Effector memory CD4-positive, alpha-beta T cell (primary cell): Measurements from ENCODE around the gene PLP1.

Experiments
- DNase-seq, 3 donors: peaks; one replicate each; pipeline ENCODE4 v3.0.0-alpha.2; 2020
- H3K27ac ChIP-seq: 2 replicates; pipeline ENCODE4 v1.7.0; 2013; ENCODE audit warnings: mild to moderate bottlenecking, low read length, moderate library complexity; ENCODE audit not compliant: insufficient read depth, poor library complexity, severe bottlenecking
- H3K27me3 ChIP-seq: replicated peaks from 2 replicates; pipeline ENCODE4 v1.7.0; 2013; ENCODE audit warnings: mild to moderate bottlenecking, low read length; ENCODE audit not compliant: insufficient read depth, control insufficient read depth, poor library complexity, severe bottlenecking
- H3K36me3 ChIP-seq: 2 replicates; pipeline ENCODE4 v1.7.0; 2013; ENCODE audit warnings: mild to moderate bottlenecking, low read length, moderate library complexity; ENCODE audit not compliant: control insufficient read depth, insufficient read depth
- H3K4me1 ChIP-seq: 2 replicates; pipeline ENCODE4 v1.7.0; 2013; ENCODE audit warnings: low read length, mild to moderate bottlenecking; ENCODE audit not compliant: control insufficient read depth, insufficient read depth, poor library complexity, severe bottlenecking
- H3K4me3 ChIP-seq: 2 replicates; pipeline ENCODE4 v1.7.0; 2013; ENCODE audit warnings: low read length, low read depth, mild to moderate bottlenecking; ENCODE audit not compliant: insufficient read depth, poor library complexity, severe bottlenecking
- H3K9me3 ChIP-seq: 2 replicates; pipeline ENCODE4 v1.7.0; 2013; ENCODE audit warnings: mild to moderate bottlenecking, low read length, moderate library complexity; ENCODE audit not compliant: control insufficient read depth
- total RNA-seq, 3 donors: gene quantifications; one replicate each; lab custom pipeline; 2026; lab: John Stamatoyannopoulos, UW

Gene PLP1
- total RNA-seq: 0 reads per million in 3 donors

GRCh38 chrX:103776546-103776945 lies at the start of gene PLP1:
TSS of gene PLP1 (plus strand) at chrX:103776840. CDS start at chrX:103776996, 156 bp downstream.
- H3K27ac ChIP-seq: no peak within 1 kb of the TSS
- H3K4me3 ChIP-seq: no peak within 1 kb of the TSS
- H3K36me3 ChIP-seq: no peaks in the 10 kb centered on the region
- H3K9me3 ChIP-seq: no peaks in the 10 kb centered on the region
- DNase-seq: no peak
- H3K4me1 ChIP-seq: no peaks in the 10 kb centered on the region
- H3K27me3 ChIP-seq: no peaks in the 10 kb centered on the region

- Histone ChIP-seq H3K36me3 (no peaks in the 10 kb centered on the region), H3K27ac (no peak overlapping the region), H3K27me3 (no peaks in the 10 kb centered on the region), H3K4me3 (no peak overlapping the region), H3K4me1 (no peaks in the 10 kb centered on the region), H3K9me3 (no peaks in the 10 kb centered on the region)
- DNase-seq: no peak
Observed at GRCh38 chrX:103727115-103727514, 49.5 kb upstream of the PLP1 start.

DNA sequence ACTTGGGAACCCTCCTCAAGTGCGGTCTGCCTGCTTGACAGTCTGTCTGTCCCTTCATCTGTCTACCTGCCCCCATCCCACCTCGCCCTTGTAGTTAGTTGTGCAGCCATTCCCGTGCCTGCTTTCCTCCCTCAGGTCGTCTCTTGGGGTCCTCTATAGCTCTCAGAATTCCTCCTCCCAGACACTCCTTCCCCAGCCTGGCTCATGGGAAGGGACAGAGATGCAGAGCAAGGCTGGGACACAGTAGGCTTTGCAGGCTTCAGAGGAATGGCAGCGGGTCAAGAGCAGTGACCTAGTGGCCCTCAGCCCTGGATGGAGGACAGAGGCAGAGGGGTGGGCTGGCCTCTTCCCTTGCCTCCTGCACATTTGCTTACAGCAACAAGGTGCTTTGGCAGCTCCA lies 47.6 kb upstream of the PLP1 start:
- Histone ChIP-seq H3K4me3 (no peak overlapping the region), H3K27me3 (no peaks in the 10 kb centered on the region), H3K9me3 (no peaks in the 10 kb centered on the region), H3K36me3 (no peaks in the 10 kb centered on the region), H3K4me1 (no peaks in the 10 kb centered on the region), H3K27ac (no peak overlapping the region)
- DNase-seq: no peak

DNA sequence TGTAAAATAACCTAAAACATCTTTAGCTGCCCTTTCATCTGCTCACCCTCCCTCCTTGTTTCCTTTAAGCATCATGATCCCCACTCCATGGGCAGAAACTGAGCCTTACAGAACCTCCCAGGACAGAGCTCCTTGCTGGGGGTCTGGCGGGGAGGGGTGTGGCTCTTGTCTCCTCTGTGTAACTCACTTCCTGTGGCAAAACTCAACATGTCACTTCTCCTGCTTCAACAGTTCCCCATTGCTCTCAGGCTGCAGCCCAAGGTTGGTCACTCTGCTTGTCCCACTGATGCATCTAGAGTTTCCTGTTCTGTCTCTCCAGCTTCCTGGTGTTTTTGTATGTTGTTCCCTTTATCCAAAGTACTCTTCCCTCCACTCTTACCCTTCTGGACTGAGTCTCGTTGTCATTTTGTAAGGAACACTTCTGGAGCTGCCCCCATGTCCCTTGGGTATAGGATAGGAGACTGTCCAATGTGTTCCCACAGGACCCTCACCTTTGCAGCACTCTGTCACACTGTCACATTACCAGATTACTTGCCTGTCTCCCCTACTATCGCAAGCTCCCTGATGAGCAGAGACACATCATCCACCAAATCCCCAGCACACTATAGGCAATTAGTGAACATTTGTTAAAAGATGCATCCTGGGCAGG lies 46.4 kb upstream of the PLP1 start:
- Histone ChIP-seq H3K27ac (no peak overlapping the region), H3K27me3 (no peaks in the 10 kb centered on the region), H3K4me3 (no peak overlapping the region), H3K4me1 (no peaks in the 10 kb centered on the region), H3K9me3 (no peaks in the 10 kb centered on the region), H3K36me3 (no peaks in the 10 kb centered on the region)
- no peak for DNase-seq

- H3K27ac ChIP-seq: no peak overlapping the region
- DNase-seq: no peak
Observed at GRCh38 chrX:103730796-103731493, 45.7 kb upstream of the PLP1 start.

GRCh38 chrX:103733017-103733416 lies 43.6 kb upstream of the PLP1 start:
- Histone ChIP-seq H3K9me3 (no peaks in the 10 kb centered on the region), H3K36me3 (no peaks in the 10 kb centered on the region), H3K27ac (no peak overlapping the region), H3K4me3 (no peak overlapping the region), H3K4me1 (no peaks in the 10 kb centered on the region), H3K27me3 (no peaks in the 10 kb centered on the region)
- no peak for DNase-seq

More at GRCh38 chrX:103730796-103731493, 45.7 kb upstream of the PLP1 start:
- Histone ChIP-seq H3K4me1 (no peaks in the 10 kb centered on the region), H3K4me3 (no peak overlapping the region), H3K36me3 (no peaks in the 10 kb centered on the region), H3K27me3 (no peaks in the 10 kb centered on the region), H3K9me3 (no peaks in the 10 kb centered on the region)

- H3K27ac ChIP-seq: no peak overlapping the region
- H3K4me3 ChIP-seq: no peak overlapping the region
- no peaks in the 10 kb centered on the region for H3K27me3 ChIP-seq
- H3K4me1 ChIP-seq: no peaks in the 10 kb centered on the region
- no peak for DNase-seq
- H3K36me3 ChIP-seq: no peaks in the 10 kb centered on the region
- no peaks in the 10 kb centered on the region for H3K9me3 ChIP-seq
Observed at GRCh38 chrX:103734125-103734760, 42.4 kb upstream of the PLP1 start.

- Histone ChIP-seq H3K27ac (no peak overlapping the region), H3K36me3 (no peaks in the 10 kb centered on the region), H3K27me3 (no peaks in the 10 kb centered on the region), H3K9me3 (no peaks in the 10 kb centered on the region), H3K4me3 (no peak overlapping the region), H3K4me1 (no peaks in the 10 kb centered on the region)
- DNase-seq: no peak
Observed at GRCh38 chrX:103737696-103738095, 38.9 kb upstream of the PLP1 start.

DNA sequence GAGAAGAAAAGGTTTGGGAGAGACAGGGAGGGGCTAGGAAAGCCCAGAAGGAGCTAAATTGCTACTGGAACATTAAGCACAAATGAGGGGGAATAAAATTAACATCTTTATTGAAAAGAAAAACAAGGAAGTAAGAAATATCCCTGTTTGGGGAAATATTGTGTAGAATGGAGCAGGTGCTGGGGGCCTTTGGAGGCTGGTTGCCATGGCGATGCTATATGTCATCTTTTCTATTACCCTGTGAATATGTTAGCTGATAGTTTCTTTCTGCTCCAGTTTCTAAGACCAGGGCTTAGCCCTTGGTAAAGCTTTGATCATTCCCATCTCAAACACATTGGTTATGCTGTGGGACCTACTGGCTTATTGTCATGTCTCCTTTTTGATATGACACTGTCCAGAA lies 37.2 kb upstream of the PLP1 start:
- no peaks in the 10 kb centered on the region for H3K36me3 ChIP-seq
- no peaks in the 10 kb centered on the region for H3K4me1 ChIP-seq
- H3K9me3 ChIP-seq: no peaks in the 10 kb centered on the region
- H3K27me3 ChIP-seq: no peaks in the 10 kb centered on the region
- H3K27ac ChIP-seq: no peak overlapping the region
- no peak for DNase-seq
- H3K4me3 ChIP-seq: no peak overlapping the region

DNA sequence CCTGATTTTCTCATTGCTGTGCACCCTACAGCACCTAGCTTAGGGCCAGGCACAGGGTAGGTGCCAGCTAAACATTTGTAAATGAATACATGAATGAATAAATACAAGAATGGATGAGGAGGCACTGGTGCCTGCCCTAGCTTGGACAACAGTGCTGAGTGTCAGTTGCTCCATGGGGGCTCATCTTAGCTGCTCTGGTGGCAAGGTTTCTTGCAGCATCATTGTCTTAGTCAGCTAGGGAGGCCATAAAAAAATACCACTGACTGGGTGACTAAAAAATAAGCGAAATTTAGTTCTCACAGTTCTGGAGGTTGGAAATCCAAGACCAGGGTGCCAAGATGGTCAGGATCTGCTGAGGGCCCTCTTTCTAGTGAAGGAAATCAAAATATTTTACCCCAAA lies 34.8 kb upstream of the PLP1 start:
- H3K4me1 ChIP-seq: no peaks in the 10 kb centered on the region
- H3K4me3 ChIP-seq: no peak overlapping the region
- H3K27me3 ChIP-seq: no peaks in the 10 kb centered on the region
- no peaks in the 10 kb centered on the region for H3K36me3 ChIP-seq
- H3K9me3 ChIP-seq: no peaks in the 10 kb centered on the region
- H3K27ac ChIP-seq: no peak overlapping the region
- no peak for DNase-seq
